Stimulated activated CD4-positive, alpha-beta T cell treated with anti-CD3 and anti-CD28 coated beads, Interleukin-4, amount 100 ng/mL, for 48 hours (primary cell): ENCODE measurements around the gene KIF3C.
"Not testable (repeated sequence)": the region's sequence is repeated elsewhere in the genome, so short reads cannot be mapped to it uniquely, and the experiment has no call there.

Experiments
- DNase-seq, 2 donors: peaks; one replicate each; pipeline ENCODE4 v3.0.0-alpha.2; 2020; ENCODE audit warnings: low read depth in 2 of 2

The KIF3C gene

DNA sequence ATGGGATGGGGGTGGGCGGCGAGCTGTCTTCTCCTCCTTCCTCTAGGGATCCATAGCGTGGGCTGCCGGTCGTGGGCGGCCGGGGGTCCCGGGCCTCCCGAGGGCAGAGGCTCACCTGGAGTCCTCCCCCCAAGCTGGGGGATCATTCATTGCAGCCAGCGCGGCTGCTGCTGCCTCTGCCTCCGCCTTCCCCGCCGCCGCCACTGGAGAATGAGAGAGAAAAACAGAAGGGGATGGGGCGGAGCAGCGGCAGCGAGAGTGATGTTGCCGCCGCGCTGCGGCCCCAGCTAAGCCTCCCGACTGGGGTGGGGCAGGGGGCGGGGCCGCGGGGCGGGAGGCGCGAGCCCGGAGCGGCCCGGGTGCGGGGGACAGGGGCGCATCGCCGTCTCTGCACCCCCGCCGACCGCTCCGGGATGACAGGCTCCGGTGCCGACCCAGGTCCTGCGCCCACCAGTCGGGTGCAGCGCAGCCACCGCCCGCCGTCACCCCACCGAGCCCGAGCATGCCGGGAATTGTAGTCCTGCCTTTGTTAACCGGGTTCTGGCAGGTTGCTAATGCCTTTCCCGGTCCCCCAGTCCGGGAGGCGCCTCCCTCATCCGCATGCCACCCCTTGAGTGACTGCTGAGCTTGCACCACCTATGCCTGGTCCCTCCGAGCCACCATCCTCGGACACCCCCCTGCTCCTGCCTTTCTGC, at the start of gene KIF3C:
Gene KIF3C (minus strand): TSS at position 225 of the 695 bp plus-strand sequence. CDS start 580 bp downstream, outside the sequence.
- DNase-seq = peak; percentile 61 to 65

DNA sequence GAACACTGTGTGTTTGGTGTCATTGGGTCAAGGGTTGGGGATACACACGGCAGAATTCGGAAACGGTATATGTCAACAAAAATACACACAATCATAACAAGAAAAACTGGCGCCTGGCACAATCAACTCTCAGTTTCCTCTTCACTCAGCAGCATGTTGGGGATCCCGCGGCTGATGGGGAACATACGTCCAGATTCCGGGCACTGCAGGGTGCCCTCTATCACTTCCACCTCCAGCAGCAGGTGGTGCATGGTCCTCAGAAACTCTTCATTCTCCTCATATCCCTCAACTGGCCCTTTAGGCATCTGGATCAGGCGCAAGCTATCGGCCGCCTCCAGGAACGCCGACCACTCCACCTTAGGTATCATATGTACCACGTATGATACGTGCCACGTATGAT, 45.8 kb upstream of the KIF3C start:
- not testable (repeated sequence) for DNase-seq

GRCh38 chr2:26025509-26025908, 43.2 kb upstream of the KIF3C start:
- DNase-seq = no peak

DNA sequence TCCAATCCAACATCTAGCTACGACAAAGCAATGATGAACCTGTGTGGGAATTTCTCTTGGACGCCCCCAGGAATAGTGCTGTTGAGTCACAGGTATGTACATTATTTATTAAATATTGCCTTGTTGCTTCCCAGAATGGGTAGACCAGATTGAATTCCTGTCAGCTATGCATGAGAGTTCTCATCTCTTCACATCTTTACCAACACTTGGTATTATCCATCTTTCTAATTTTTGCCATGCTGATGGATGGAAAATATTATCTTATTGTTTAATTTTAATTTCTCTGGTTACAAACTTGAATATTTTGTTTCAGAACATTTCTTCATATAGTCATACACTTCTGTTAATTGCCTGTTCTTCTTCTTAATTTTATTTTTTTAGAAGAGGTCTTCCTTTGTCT, 42.0 kb upstream of the KIF3C start:
- no peak for DNase-seq

DNA sequence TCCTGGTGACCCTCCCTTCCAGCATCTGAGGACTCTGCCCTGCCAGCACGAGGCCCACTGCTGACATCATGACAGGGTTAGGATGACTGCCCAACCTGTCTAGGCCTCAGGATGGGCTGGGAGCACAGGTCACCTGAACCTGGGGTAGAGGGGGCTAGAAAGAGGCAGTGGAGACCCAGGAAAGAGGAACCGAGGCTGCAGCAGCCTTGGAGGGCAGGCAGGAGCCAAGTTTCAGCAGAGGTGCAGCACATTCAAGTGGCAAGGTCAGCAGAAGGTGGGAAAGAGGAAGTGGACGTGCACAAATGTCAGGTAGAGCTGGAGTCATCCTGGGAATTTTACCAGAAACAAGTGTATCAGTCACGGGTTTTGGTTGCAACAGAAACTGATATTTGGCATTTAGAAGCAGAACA, 37.9 kb upstream of the KIF3C start:
- DNase-seq = no peak

DNA sequence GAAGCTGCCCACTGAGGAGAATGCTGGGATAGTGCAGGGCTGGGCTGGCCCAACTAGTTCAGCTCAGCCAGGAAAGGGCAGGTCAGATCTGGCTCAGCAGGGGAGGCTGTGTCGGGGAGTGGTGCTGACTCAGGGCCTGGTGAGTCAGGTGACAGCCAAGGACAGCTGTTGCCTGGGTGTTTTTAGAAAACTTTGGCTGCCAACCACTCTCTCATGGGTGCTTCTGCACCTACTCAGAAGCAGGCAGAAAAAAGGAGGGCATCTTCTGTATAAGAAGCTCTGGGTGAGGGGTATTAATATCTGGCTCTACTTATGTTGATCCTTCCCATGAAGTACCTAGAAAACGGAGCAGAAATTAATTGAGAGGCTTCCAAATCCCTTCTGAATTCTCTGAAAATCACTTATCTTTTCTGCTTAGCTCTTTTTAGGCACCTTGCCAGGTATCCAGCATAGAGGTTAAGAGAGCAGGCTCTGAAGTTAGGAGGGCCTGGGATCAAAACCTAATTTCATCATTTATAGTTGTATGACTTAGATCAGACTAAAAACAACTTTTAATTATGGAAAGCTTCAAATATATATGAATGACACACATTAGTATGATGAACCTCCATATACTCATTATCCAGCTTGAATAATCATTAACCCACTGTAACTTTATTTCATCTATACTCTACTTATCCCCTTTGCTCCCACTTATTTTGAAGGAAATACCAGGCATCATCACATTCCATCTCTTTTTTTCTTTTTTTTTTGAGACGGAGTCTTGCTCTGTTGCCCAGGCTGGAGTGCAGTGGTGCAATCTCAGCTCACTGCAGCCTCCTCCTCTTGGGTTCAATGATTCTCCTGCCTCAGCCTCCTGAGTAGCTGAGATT, 36.1 kb upstream of the KIF3C start:
- DNase-seq = peak; percentile 25 to 28

- no peak for DNase-seq
Measured at GRCh38 chr2:26017464-26018183, 35.3 kb upstream of the KIF3C start.

DNA sequence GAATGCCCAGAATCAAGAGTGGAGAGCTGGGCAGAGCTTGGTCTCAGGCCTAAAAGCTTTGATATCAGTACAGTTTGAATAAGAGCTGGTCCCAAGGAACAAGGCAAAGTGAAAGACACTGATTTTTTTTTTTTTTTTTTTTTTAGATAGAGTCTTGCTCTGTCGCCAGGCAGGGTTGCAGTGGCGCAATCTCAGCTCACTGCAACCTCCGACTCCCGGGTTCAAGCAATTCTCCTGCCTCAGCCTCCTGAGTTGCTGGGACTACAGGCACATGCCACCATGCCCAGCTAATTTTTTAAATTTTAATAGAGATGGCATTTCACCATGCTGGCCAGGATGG, 34.4 kb upstream of the KIF3C start:
- not testable (repeated sequence) for DNase-seq

DNA sequence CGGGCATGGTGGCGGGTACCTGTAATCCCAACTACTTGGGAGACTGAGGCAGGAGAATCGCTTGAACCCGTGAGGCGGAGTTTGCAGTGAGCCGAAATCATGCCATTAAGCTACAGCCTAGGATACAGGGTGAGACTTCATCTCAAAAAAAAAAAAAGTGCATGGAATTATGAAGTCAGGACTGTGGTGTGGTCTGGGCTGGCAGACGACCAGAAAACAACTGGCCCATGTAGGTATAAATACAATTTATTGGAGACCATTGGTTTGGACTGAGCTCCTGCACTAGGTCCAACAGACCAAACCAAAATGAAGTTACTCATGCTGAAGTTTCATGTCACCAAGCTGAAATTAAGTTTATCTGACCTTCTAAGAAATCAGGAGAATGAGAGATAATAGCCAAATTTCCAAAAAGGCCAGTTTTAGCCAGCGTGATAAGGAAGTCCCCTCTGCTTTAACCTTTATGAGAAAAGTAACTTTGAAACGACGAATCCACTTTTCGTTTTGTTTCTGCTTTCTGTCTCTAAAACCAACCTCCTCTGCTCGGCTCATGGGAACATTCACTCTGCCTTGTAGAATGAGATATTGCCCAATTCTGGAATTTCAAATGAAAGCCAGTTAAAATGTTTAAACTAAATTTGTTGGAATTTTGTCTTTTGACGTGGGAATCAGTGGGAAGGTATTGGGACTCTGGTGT, 33.9 kb upstream of the KIF3C start:
- DNase-seq = no peak

DNA sequence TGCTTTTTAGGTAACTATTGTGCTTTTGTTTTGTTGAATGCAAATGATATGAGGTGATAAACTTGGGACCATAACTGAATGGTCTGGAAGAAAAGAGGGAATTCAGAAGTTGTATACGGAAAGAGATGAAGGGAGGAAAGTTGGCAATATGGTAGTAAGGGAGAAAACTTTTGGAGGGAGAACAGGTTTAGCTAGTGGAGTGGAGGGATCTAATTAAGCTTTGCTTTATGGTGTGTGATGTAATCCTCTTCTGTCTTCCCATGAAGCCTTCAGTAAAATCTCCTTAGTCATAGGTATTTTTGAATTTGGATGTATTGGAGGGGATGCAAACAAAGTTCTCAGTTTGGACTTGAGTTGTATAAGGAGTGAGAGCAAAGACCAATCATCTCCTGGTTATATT, 31.4 kb upstream of the KIF3C start:
- DNase-seq = no peak

DNA sequence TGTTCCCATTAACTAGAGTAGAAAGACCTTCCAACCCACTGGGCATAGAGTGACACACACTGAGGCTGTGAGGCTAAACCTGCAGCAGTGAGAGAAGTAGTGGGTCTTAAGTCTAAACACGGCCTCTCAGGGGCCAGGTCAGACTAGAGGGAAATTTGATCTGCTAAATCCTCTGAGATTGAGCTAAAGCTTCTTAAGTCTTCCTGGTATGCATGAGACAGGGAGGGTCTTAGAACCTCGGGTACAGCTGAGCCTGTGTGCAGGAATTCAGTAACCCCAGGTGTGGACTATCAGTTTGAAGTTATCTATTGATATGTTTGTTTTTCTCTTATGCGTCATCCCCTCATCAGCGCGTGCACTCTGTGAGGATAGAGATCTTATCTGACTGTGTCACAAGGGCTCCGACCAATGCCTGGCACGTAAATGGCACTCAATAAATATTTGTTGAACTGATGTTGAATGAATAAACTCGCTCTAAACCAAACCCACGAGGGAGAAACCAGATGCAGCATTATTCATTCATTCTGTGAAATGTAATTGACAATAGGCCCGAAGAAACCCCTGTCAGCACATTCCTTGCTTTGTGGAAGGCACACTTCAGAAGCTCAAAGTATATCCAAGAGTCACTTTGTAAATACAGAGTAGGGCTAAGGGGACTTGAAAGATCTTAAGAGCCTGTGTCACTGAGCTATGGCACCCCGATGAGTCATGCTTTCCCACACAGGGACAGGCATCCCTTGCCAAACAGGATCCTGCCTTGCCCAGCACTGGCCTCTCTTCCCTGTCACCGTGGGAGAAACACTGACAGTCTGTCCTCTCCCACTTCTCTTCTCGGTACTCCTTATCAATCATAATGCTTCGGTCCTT, 29.9 kb upstream of the KIF3C start:
- no peak for DNase-seq

- DNase-seq = no peak
Measured at GRCh38 chr2:26011609-26011989, 29.3 kb upstream of the KIF3C start.

GRCh38 chr2:26010943-26011342, 28.6 kb upstream of the KIF3C start:
- DNase-seq = no peak

- DNase-seq = no peak
Measured at GRCh38 chr2:26009567-26009963, 27.3 kb upstream of the KIF3C start.

GRCh38 chr2:26008851-26009566, 26.7 kb upstream of the KIF3C start:
- no peak for DNase-seq

- DNase-seq = no peak
Measured at GRCh38 chr2:26008095-26008494, 25.8 kb upstream of the KIF3C start.

- DNase-seq = no peak
Measured at GRCh38 chr2:26002632-26003310, 20.5 kb upstream of the KIF3C start.

GRCh38 chr2:26001743-26002351, 19.6 kb upstream of the KIF3C start:
- no peak for DNase-seq

GRCh38 chr2:26000561-26001082, 18.3 kb upstream of the KIF3C start:
- no peak for DNase-seq
